K562 (cell line): ENCODE results near the gene ADNP2. TPM values are rescaled to one million over a fixed set of nuclear protein-coding genes. Genes with fewer than 3 reads are reported as not detected.
A peak's percentile ranks its signal among the peaks of the same experiment; 100 is the strongest.

Experiments
- ATF2 ChIP-seq: sonication (generic); formaldehyde crosslinking; IDR thresholded peaks from 2 replicates; pipeline ENCODE4 v1.8.1; 2022; ENCODE audit warnings: missing genetic modification reagents
- ATF3 ChIP-seq, 2 experiments: fragments of 450-650 bp in 1 of 2; sonication (generic) in 1 of 2; formaldehyde crosslinking in 1 of 2; IDR thresholded peaks in 1 of 2; conservative IDR thresholded peaks in 1 of 2; 2 replicates each; pipeline versions ENCODE4 v1.6.1 to v1.8.1; 2016 to 2023; ENCODE audit warnings: mild to moderate bottlenecking in 2 of 2, moderate library complexity in 2 of 2, inconsistent platforms in 1 of 2, missing genetic modification reagents in 1 of 2
- ATF7 ChIP-seq: fragments of 450-650 bp; IDR thresholded peaks from 2 replicates; pipeline ENCODE4 v1.7.1; 2014; ENCODE audit warnings: mild to moderate bottlenecking, moderate library complexity
- CREM ChIP-seq: IDR thresholded peaks from 2 replicates; pipeline ENCODE4 v1.6.1; 2014; ENCODE audit warnings: antibody characterized with exemption, low read depth
- MEIS2 ChIP-seq: fragments of 450-650 bp; IDR thresholded peaks from 2 replicates; pipeline ENCODE4 v1.6.1; 2014; ENCODE audit warnings: mild to moderate bottlenecking; ENCODE audit not compliant: partially characterized antibody
- NRF1 ChIP-seq, 2 experiments: fragments of 450-650 bp; IDR thresholded peaks in 1 of 2; conservative IDR thresholded peaks in 1 of 2; 2 replicates each; pipeline ENCODE4 v1.6.1; 2014; ENCODE audit warnings: mild to moderate bottlenecking in 2 of 2
- PRDM10 ChIP-seq: fragments of 450-650 bp; IDR thresholded peaks from 2 replicates; pipeline ENCODE4 v1.6.1; 2018; ENCODE audit not compliant: partially characterized antibody
- PTBP1 ChIP-seq: fragments of 200-400 bp; formaldehyde crosslinking; IDR thresholded peaks from 2 replicates; pipeline ENCODE4 v1.6.1; 2017; ENCODE audit warnings: low read depth, low read length
- RB1 ChIP-seq: fragments of 450-650 bp; IDR thresholded peaks from 2 replicates; pipeline ENCODE4 v1.6.1; 2017; ENCODE audit warnings: low read depth, mild to moderate bottlenecking
- ZNF140 ChIP-seq: fragments of 250-450 bp; sonication (Bioruptor Pico); IDR thresholded peaks from 2 replicates; pipeline ENCODE4 v1.8.0; 2021; ENCODE audit warnings: moderate library complexity, mild to moderate bottlenecking, inconsistent platforms
- ZNF584 ChIP-seq: fragments of 200-800 bp; sonication (Bioruptor generic); IDR thresholded peaks from 2 replicates; pipeline ENCODE4 v1.6.1; 2016; ENCODE audit warnings: low read depth, mild to moderate bottlenecking, missing genetic modification characterization, missing compliant biosample characterization
- ZNF589 ChIP-seq: fragments of 200-800 bp; sonication (Bioruptor generic); IDR thresholded peaks from 2 replicates; pipeline ENCODE4 v1.6.1; 2016; ENCODE audit warnings: low read depth, missing genetic modification characterization, missing compliant biosample characterization
- ZNF639 ChIP-seq, 2 experiments: fragments of 200-800 bp in 1 of 2; sonication (Bioruptor generic) in 1 of 2; sonication (generic) in 1 of 2; formaldehyde crosslinking in 1 of 2; IDR thresholded peaks in 1 of 2; conservative IDR thresholded peaks in 1 of 2; 2 replicates each; pipeline versions ENCODE4 v1.5.0 to v1.6.1; 2016 to 2020; ENCODE audit warnings: missing compliant biosample characterization in 1 of 2, missing genetic modification characterization in 1 of 2, missing genetic modification reagents in 1 of 2
- ZNF655 ChIP-seq: fragments of 250-450 bp; sonication (Bioruptor Pico); IDR thresholded peaks from 2 replicates; pipeline ENCODE4 v1.5.0; 2021
- polyA plus RNA-seq, 8 experiments: library from polyadenylated mRNA; depleted of rRNA in 4 of 8; stranded (reverse) in 5 of 8; unstranded in 3 of 8; fragments of >200 nt; fragmentation: Nextera tagmentation in 2 of 8; fragmentation: Illumina TruSeq in 1 of 8; extraction: Ambion mirVana in 2 of 8; extraction: Trizol in 1 of 8; gene quantifications; 2 replicates each; pipeline versions ENCODE4 v1.2.1 to v1.2.3, GENCODE V29; 2011 to 2014; ENCODE audit warnings: inconsistent platforms in 1 of 8, missing spikeins in 1 of 8
- total RNA-seq, 7 experiments: library from RNA; depleted of rRNA in 6 of 7; stranded (reverse); fragments of >200 nt in 6 of 7; fragmentation: Illumina TruSeq in 2 of 7; extraction: Trizol in 2 of 7; gene quantifications; 2 replicates each; pipeline versions ENCODE4 v1.2.1 to v1.2.3, GENCODE V29; 2011 to 2021; ENCODE audit warnings: low replicate concordance in 1 of 7

Gene ADNP2
- total and polyA plus RNA-seq, 9 of the 15 experiments (the other 6 are each of a cell fraction or from before 2014, with no cell fraction given), result 5.8 to 24.3 (median 16.0) TPM

GRCh38 chr18:80108739-80109675 lies at the start of gene ADNP2 (continued):
- peak; percentile 90 for TF ChIP-seq CREM
- TF ChIP-seq ZNF639 (CRISPR knock-in tag; conservative IDR thresholded peaks at IDR 0.05 in 1 of 2, IDR thresholded peaks at IDR 0.05 in 1 of 2), result peak in 1 of 2 experiments; percentile 53; a peak in 1 of 4 replicates
- peak; percentile 49; the same call in 1 of the 2 replicates for TF ChIP-seq ZNF584
- TF ChIP-seq RB1, result peak; percentile 83
- no peak for TF ChIP-seq PRDM10
- peak; percentile 49 to 65; a peak in 3 of 4 replicates for TF ChIP-seq NRF1 (conservative IDR thresholded peaks at IDR 0.05 in 1 of 2, IDR thresholded peaks at IDR 0.05 in 1 of 2)
- peak; percentile 58; the same call in 1 of the 2 replicates for TF ChIP-seq ATF2 (CRISPR knock-in tag)
- TF ChIP-seq ZNF589 (CRISPR knock-in tag), result 0 out of 2 replicates have a peak, but pooled peaks have one; percentile 54
- peak; percentile 99 for TF ChIP-seq ATF7
- no peak for TF ChIP-seq ZNF655 (CRISPR knock-in tag)
- peak; percentile 23 for TF ChIP-seq MEIS2
- TF ChIP-seq ZNF140 (CRISPR knock-in tag), result no peak
- TF ChIP-seq ATF3 (IDR thresholded peaks at IDR 0.05), result peak; percentile 100
- TF ChIP-seq ATF3 (CRISPR knock-in tag; conservative IDR thresholded peaks at IDR 0.05), result no peak
- no peak for TF ChIP-seq PTBP1
